HG03565 (cell line): ENCODE measurements around the gene PTCH2.
"Not testable (repeated sequence)": the region's sequence is repeated elsewhere in the genome, so short reads cannot be mapped to it uniquely, and the experiment has no call there.

ENCODE experiments used
- ATAC-seq: cut with Tn5 transposase; IDR thresholded peaks from one replicate; pipeline ENCODE4 v1.9.1; 2021; ENCODE audit warnings: mild to moderate bottlenecking, moderate library complexity; ENCODE audit not compliant: unreplicated experiment

The PTCH2 gene

GRCh38 chr1:44805311-44806024 is 37.6 kb downstream of the PTCH2 start:
- ATAC-seq: no peak

GRCh38 chr1:44803312-44804095 is 39.5 kb downstream of the PTCH2 start:
- ATAC-seq: no peak

GRCh38 chr1:44803062-44803311 is 40.1 kb downstream of the PTCH2 start:
- no peak for ATAC-seq

- ATAC-seq: no peak
Observed at GRCh38 chr1:44802306-44803061, 40.6 kb downstream of the PTCH2 start.

GRCh38 chr1:44801491-44802305 is 41.4 kb downstream of the PTCH2 start:
- no peak for ATAC-seq

- peak; percentile 69 for ATAC-seq
Observed at GRCh38 chr1:44799770-44800584, 43.1 kb downstream of the PTCH2 start, which contains the start of gene PLK3. Gene PLK3 (plus strand): TSS chr1:44800377. CDS start chr1:44800464, 87 bp downstream.

- ATAC-seq: no peak
Observed at GRCh38 chr1:44798481-44799365, 44.3 kb downstream of the PTCH2 start.

- ATAC-seq: not testable (repeated sequence)
Observed at GRCh38 chr1:44797886-44798285, 45.2 kb downstream of the PTCH2 start.

GRCh38 chr1:44792736-44793502 is 50.1 kb downstream of the PTCH2 start:
- no peak for ATAC-seq

- ATAC-seq: no peak
Observed at GRCh38 chr1:44790968-44791801, 51.9 kb downstream of the PTCH2 start.

- ATAC-seq: no peak
Observed at GRCh38 chr1:44788120-44788860, 54.8 kb downstream of the PTCH2 start, which contains the start of gene BEST4. Gene BEST4 (minus strand): TSS chr1:44788170. CDS start chr1:44787705, 465 bp downstream.

GRCh38 chr1:44787506-44787905 is 55.5 kb downstream of the PTCH2 start:
- no peak for ATAC-seq

GRCh38 chr1:44786841-44787426 is 56.1 kb downstream of the PTCH2 start:
- no peak for ATAC-seq

- ATAC-seq: peak; percentile 35
Observed at GRCh38 chr1:44786138-44786840, 56.8 kb downstream of the PTCH2 start.

GRCh38 chr1:44785501-44786137 is 57.4 kb downstream of the PTCH2 start:
- ATAC-seq: no peak
